Measurements from ENCODE around the gene PALM. TPM values are rescaled to one million over a fixed set of nuclear protein-coding genes. Genes with fewer than 3 reads are reported as not detected.

The PALM gene
- total RNA-seq, 1 donor from 2014 or later, result 60.0 TPM

GRCh38 chr19:752652-753517, 44.1 kb downstream of the PALM start:
- Histone ChIP-seq H3K36me3 (ENCODE audit: insufficient read depth, low read length) (no peaks in the 10 kb centered on the region), H3K27me3 (ENCODE audit: insufficient read depth, low read length) (no peaks in the 10 kb centered on the region), H2AFZ (ENCODE audit: low read depth, low read length) (no peak overlapping the region), H3K9ac (ENCODE audit: low read length) (peak overlapping the region; percentile 77), H4K20me1 (ENCODE audit: insufficient read depth, low read length) (no peaks in the 10 kb centered on the region), H3K79me2 (ENCODE audit: insufficient read depth, low read length) (no peaks in the 10 kb centered on the region), H3K4me2 (ENCODE audit: low read length) (peak overlapping the region; percentile 58), H3K9me3 (ENCODE audit: insufficient read depth, low read depth, low read length) (peaks cover 2% of the 10 kb centered on the region), H3K27ac (ENCODE audit: low read depth, low read length) (peak overlapping the region; percentile 94), H3K4me3 (ENCODE audit: insufficient read depth, low read depth, low read length) (peak overlapping the region; percentile 7), H3K4me1 (ENCODE audit: insufficient read depth, low read length) (peaks cover 22% of the 10 kb centered on the region)
- TF ChIP-seq EZH2 (IDR thresholded peaks at IDR 0.05; ENCODE audit: insufficient read depth, low read length) (no peak), CTCF (IDR thresholded peaks at IDR 0.05; ENCODE audit: insufficient read depth, low read depth, low read length) (no peak)
- Mint-ChIP-seq H3K27me3 (ENCODE audit: low read depth, unreplicated experiment) (no peaks in the 10 kb centered on the region), H3K4me1 (ENCODE audit: low read depth, unreplicated experiment) (peaks cover 1% of the 10 kb centered on the region), H3K4me3 (ENCODE audit: unreplicated experiment) (peak overlapping the region; percentile 42), H3K36me3 (ENCODE audit: low read depth, unreplicated experiment) (peaks cover 2% of the 10 kb centered on the region), H3K27ac (ENCODE audit: unreplicated experiment) (peak overlapping the region; percentile 47), H3K9me3 (ENCODE audit: unreplicated experiment) (peaks cover 16% of the 10 kb centered on the region)
- FAIRE-seq, result no peak
- peak; percentile 79 for DNase-seq (ENCODE audit: low read depth)

- H3K4me3 Mint-ChIP-seq (ENCODE audit: unreplicated experiment), result no peak overlapping the region
- H3K27me3 ChIP-seq (ENCODE audit: insufficient read depth, low read length), result no peaks in the 10 kb centered on the region
- no peak overlapping the region for H3K27ac ChIP-seq (ENCODE audit: low read depth, low read length)
- no peak overlapping the region for H2AFZ ChIP-seq (ENCODE audit: low read depth, low read length)
- H3K4me1 Mint-ChIP-seq (ENCODE audit: low read depth, unreplicated experiment), result peaks cover 1% of the 10 kb centered on the region
- H3K36me3 Mint-ChIP-seq (ENCODE audit: low read depth, unreplicated experiment), result peaks cover 4% of the 10 kb centered on the region
- no peaks in the 10 kb centered on the region for H4K20me1 ChIP-seq (ENCODE audit: insufficient read depth, low read length)
- no peak overlapping the region for H3K27ac Mint-ChIP-seq (ENCODE audit: unreplicated experiment)
- H3K9me3 ChIP-seq (ENCODE audit: insufficient read depth, low read depth, low read length), result peaks cover 6% of the 10 kb centered on the region
- H3K4me2 ChIP-seq (ENCODE audit: low read length), result no peak overlapping the region
- no peaks in the 10 kb centered on the region for H3K79me2 ChIP-seq (ENCODE audit: insufficient read depth, low read length)
- H3K9ac ChIP-seq (ENCODE audit: low read length), result no peak overlapping the region
- no peak for TF ChIP-seq CTCF (IDR thresholded peaks at IDR 0.05; ENCODE audit: insufficient read depth, low read depth, low read length)
- no peak for TF ChIP-seq EZH2 (IDR thresholded peaks at IDR 0.05; ENCODE audit: insufficient read depth, low read length)
- H3K4me1 ChIP-seq (ENCODE audit: insufficient read depth, low read length), result peaks cover 22% of the 10 kb centered on the region
- no peaks in the 10 kb centered on the region for H3K36me3 ChIP-seq (ENCODE audit: insufficient read depth, low read length)
- FAIRE-seq (no peak), DNase-seq (ENCODE audit: low read depth) (no peak)
- H3K9me3 Mint-ChIP-seq (ENCODE audit: unreplicated experiment), result peaks cover 15% of the 10 kb centered on the region
- H3K27me3 Mint-ChIP-seq (ENCODE audit: low read depth, unreplicated experiment), result peaks cover 1% of the 10 kb centered on the region
- H3K4me3 ChIP-seq (ENCODE audit: insufficient read depth, low read depth, low read length), result no peak overlapping the region
These were observed 45.8 kb downstream of the PALM start for GRCh38 chr19:754530-754929.

- H3K4me2 ChIP-seq (ENCODE audit: low read length), result no peak overlapping the region
- DNase-seq (ENCODE audit: low read depth), result no peak
- Mint-ChIP-seq H3K36me3 (ENCODE audit: low read depth, unreplicated experiment) (peaks cover 4% of the 10 kb centered on the region), H3K9me3 (ENCODE audit: unreplicated experiment) (peaks cover 20% of the 10 kb centered on the region), H3K4me1 (ENCODE audit: low read depth, unreplicated experiment) (peaks cover 1% of the 10 kb centered on the region), H3K27me3 (ENCODE audit: low read depth, unreplicated experiment) (peaks cover 4% of the 10 kb centered on the region), H3K27ac (ENCODE audit: unreplicated experiment) (no peak overlapping the region), H3K4me3 (ENCODE audit: unreplicated experiment) (no peak overlapping the region)
- no peaks in the 10 kb centered on the region for H4K20me1 ChIP-seq (ENCODE audit: insufficient read depth, low read length)
- TF ChIP-seq EZH2 (IDR thresholded peaks at IDR 0.05; ENCODE audit: insufficient read depth, low read length) (no peak), CTCF (IDR thresholded peaks at IDR 0.05; ENCODE audit: insufficient read depth, low read depth, low read length) (no peak)
- no peak overlapping the region for H3K9ac ChIP-seq (ENCODE audit: low read length)
- peaks cover 22% of the 10 kb centered on the region for H3K4me1 ChIP-seq (ENCODE audit: insufficient read depth, low read length)
- H3K27me3 ChIP-seq (ENCODE audit: insufficient read depth, low read length), result no peaks in the 10 kb centered on the region
- H3K27ac ChIP-seq (ENCODE audit: low read depth, low read length), result no peak overlapping the region
- H3K79me2 ChIP-seq (ENCODE audit: insufficient read depth, low read length), result no peaks in the 10 kb centered on the region
- no peak for FAIRE-seq
- no peak overlapping the region for H2AFZ ChIP-seq (ENCODE audit: low read depth, low read length)
- no peak overlapping the region for H3K4me3 ChIP-seq (ENCODE audit: insufficient read depth, low read depth, low read length)
- peaks cover 6% of the 10 kb centered on the region for H3K9me3 ChIP-seq (ENCODE audit: insufficient read depth, low read depth, low read length)
- H3K36me3 ChIP-seq (ENCODE audit: insufficient read depth, low read length), result no peaks in the 10 kb centered on the region
These were observed 46.3 kb downstream of the PALM start for GRCh38 chr19:755063-755462.
